Measurements from ENCODE around the gene BIRC6.

DNA sequence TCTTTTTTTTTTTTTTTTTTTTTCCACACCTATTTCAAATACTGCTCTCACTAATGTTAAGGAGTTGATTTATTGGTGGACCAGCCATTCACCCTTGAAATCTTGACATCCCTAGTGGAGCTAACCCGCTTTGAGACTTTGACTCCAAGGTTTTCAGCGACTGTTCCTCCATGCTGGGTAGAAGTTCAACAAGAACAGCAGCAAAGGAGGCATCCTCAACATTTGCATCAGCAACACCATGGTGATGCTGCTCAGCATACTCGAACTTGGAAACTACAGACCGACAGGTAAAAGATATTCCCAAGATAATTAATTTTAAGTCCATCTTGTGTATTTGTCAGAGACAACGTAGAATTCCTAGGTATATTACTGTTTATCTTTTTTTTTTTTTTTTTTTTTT lies 74.0 kb downstream of the BIRC6 start:
- TF ChIP-seq CTCF (conservative IDR thresholded peaks at IDR 0.05; ENCODE audit: low read length) (no peak), EZH2phosphoT487 (IDR thresholded peaks at IDR 0.05; ENCODE audit: borderline replicate concordance) (no peak)
